Epithelial cell of proximal tubule (primary cell): Measurements from ENCODE around the gene XRN2. TPM values are rescaled to one million over a fixed set of nuclear protein-coding genes. Genes with fewer than 3 reads are reported as not detected.

ENCODE experiments used
- DNase-seq: peaks from one replicate; pipeline ENCODE4 v3.0.0-alpha.2; 2011; ENCODE audit warnings: low read depth
- H3K4me3 ChIP-seq: 2 replicates; pipeline ENCODE4 v1.5.1; 2011; ENCODE audit warnings: low read depth, mild to moderate bottlenecking, low read length
- total RNA-seq: library from RNA; depleted of rRNA; stranded (reverse); fragments of >200 nt; gene quantifications from 2 replicates; pipeline ENCODE4 v1.2.3, GENCODE V29; 2015
- TF ChIP-seq, protein P1 (sequence below): conservative IDR thresholded peaks from 2 replicates; pipeline ENCODE4 v1.5.1; 2012; ENCODE audit warnings: low read depth, mild to moderate bottlenecking, low read length

XRN2 gene
- total RNA-seq, 1 donor from 2014 or later: 92.0 TPM

DNA sequence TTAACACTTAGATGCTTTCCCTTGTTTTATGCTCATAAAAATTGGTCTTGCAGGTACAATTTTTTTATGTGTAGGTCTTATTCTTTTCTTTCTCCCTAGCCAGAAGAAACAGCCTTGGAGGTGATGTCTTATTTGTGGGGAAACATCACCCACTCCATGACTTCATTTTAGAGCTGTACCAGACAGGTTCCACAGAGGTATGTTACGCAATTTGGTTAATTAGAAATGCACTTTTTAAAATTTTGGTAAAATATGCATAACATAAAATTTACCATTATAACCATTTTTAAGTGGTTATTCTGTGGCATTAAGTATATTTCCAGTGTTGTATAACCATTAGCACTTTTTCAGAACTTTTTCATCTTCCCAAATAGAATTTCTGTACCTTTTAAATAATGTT is 52.9 kb downstream of the XRN2 start:
- H3K4me3 ChIP-seq: no peak overlapping the region
- no peak for DNase-seq
- TF ChIP-seq, protein P1, sequence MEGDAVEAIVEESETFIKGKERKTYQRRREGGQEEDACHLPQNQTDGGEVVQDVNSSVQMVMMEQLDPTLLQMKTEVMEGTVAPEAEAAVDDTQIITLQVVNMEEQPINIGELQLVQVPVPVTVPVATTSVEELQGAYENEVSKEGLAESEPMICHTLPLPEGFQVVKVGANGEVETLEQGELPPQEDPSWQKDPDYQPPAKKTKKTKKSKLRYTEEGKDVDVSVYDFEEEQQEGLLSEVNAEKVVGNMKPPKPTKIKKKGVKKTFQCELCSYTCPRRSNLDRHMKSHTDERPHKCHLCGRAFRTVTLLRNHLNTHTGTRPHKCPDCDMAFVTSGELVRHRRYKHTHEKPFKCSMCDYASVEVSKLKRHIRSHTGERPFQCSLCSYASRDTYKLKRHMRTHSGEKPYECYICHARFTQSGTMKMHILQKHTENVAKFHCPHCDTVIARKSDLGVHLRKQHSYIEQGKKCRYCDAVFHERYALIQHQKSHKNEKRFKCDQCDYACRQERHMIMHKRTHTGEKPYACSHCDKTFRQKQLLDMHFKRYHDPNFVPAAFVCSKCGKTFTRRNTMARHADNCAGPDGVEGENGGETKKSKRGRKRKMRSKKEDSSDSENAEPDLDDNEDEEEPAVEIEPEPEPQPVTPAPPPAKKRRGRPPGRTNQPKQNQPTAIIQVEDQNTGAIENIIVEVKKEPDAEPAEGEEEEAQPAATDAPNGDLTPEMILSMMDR: no peak

DNA sequence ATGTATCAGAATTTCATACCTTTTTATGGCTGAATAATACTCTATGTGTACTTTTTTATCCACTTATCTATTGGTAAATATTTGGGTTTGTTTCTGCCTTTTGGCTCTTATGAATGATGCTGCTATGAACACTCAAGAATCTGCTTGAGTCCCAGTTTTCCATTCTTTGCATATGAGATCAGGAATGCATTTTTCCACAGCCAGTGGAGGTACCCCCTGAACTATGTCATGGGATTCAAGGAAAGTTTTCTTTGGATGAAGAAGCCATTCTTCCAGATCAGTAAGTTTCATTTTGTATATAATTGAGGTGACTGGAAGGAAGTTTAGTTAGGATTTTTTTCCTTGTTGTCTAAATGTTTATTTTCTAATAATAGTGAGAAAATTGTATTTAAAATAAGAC is 53.3 kb downstream of the XRN2 start:
- DNase-seq: no peak
- TF ChIP-seq, protein P1: no peak

DNA sequence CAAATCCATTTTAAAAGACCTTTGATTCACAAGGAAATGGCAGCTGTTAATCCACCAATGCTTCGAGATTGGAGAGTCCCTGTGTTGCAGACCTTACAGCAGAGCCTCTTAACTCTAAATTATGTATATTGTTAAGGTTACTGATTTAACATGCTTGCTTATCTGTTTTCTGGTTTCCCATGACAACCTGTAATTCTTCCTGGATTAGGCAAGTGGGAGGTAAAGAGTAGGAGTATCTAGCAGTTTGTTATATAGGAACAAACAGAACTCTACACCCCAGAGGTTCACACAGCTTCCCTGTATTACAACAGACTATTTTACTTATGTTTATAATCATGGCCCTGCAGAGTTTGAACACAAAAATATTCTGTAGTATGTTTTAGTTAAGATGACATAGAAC is 54.7 kb downstream of the XRN2 start:
- H3K4me3 ChIP-seq: no peak overlapping the region
- TF ChIP-seq, protein P1: no peak
- DNase-seq: no peak

More for the DNA sequence above, 53.3 kb downstream of the XRN2 start:
- no peak overlapping the region for H3K4me3 ChIP-seq

DNA sequence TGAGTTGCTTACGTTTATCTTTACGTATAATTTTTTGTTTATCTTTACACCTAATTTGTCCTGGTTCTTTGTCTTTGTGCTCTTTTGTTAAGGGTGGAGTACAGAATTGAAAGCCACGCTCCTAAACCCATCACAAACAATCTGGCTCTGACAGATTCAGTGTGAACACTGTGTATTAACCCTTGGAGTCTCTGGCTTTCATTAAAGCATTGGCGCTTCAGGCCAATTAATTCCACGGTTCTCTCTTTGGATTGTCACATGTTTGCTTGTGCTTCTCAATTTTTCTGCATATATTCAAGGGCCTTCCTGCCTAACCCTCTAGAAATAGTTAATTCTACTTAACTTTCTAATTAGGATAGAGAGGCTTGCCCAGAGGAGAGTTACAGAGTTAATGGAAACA is 55.6 kb downstream of the XRN2 start:
- TF ChIP-seq, protein P1: no peak
- no peak overlapping the region for H3K4me3 ChIP-seq
- no peak for DNase-seq

DNA sequence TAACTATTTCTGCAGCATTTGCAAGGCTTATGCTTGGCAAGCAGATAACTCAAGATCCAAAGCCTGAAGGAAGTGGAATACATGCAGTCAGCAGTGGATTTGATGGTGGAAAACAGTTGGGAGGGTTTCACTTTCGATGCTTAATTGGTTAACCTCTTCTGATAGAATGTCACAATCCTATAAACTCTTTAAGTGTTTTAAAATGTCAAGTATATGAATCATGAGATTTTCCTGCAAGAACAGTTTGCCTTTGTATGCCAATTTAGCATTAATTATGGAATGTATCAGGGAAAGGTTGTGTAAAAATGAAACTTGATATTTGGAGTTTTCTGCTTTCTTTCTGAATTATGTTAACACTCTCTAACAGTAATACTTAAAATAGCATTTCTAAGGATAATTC is 57.6 kb downstream of the XRN2 start:
- DNase-seq: no peak
- TF ChIP-seq, protein P1: no peak
- H3K4me3 ChIP-seq: no peak overlapping the region

DNA sequence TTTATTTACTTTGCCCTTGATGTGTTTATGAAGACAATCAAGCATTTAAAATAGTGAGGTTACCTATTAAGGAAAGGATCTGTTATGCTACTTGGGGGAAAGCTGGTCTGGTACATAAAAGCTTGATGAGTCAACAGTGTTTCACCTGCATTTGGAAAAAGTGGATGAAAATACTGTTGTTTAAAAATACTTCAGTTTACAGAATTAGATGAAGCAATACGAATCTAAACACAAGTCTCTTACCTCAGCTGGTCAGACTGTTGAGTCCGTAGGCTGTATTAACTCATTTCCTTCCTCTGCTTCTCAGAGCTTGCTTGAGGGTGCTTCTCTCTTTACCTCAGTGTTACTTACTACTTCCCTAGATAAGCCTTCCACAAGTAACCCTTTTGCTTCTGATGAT is 58.1 kb downstream of the XRN2 start:
- H3K4me3 ChIP-seq: no peak overlapping the region
- TF ChIP-seq, protein P1: no peak
- peak; percentile 42 for DNase-seq

DNA sequence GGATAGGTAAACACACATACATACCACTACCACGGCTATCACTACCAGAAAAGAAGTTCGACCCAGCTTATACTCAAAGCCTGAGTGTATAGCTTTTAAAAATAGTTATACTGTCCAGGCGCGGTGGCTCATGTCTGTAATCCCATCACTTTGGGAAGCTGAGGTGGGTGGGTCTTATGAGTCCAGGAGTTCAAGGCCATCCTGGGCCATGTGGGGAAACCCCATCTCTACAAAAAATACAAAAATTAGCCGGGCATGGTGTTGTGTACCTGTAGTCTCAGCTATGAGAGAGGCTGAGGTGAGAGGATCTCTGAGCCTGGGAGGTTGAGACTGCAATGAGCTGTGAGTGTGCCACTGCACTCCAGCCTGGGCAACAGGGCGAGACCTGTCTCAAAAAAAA is 61.3 kb downstream of the XRN2 start:
- no peak overlapping the region for H3K4me3 ChIP-seq
- no peak for DNase-seq
- TF ChIP-seq, protein P1: no peak
